ENCODE measurements around the gene SULF2. TPM values are rescaled to one million over a fixed set of nuclear protein-coding genes. Genes with fewer than 3 reads are reported as not detected.

SULF2 gene
- total RNA-seq, 2 donors from 2014 or later = 4.2 to 6.5 TPM

- no peak for DNase-seq
- H3K9me3 ChIP-seq (ENCODE audit: control insufficient read depth, low read length, poor library complexity, severe bottlenecking) = no peaks in the 10 kb centered on the region
- Mint-ChIP-seq H3K27ac (no peak overlapping the region), H3K4me3 (no peak overlapping the region), H3K36me3 (ENCODE audit: low read depth) (peaks cover 4% of the 10 kb centered on the region), H3K27me3 (peaks cover 70% of the 10 kb centered on the region), H3K4me1 (peaks cover 2% of the 10 kb centered on the region)
- no peak for ATAC-seq
Measured at GRCh38 chr20:47708953-47709833, 76.1 kb downstream of the SULF2 start.

DNA sequence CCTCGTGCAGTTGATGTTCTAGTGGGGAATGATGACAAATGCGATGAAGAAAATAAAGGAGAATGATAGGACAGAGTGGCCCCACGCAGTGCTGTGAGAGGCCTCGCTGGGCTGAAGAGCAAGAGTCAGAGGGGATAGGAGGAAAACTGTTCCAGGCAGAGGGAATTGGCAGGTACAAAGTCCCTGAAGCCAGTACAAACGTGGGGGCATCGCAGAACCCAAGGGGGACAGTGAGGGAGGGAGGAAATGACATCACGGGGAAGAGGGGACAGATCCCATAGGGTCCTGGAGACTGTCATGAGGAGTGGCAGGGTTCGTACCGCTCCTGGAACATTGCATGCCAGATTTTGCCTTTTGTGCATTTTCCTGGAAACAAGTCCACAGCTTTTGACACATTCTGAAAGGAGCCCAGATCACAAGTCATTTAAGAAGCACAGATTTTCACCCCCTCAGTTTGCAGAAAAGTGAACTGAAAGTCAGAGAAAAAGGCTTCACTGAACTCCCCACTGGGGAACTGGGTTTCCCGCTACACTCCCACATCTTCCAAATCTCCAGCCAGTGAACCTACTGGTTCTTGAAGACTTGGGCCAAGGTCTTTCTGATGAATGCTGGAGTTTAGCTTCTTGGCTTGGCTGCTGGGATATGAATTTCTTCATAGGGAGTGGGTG, 77.0 kb downstream of the SULF2 start:
- H3K4me3 Mint-ChIP-seq = no peak overlapping the region
- H3K27ac Mint-ChIP-seq = no peak overlapping the region
- DNase-seq = no peak
- peaks cover 4% of the 10 kb centered on the region for H3K36me3 Mint-ChIP-seq (ENCODE audit: low read depth)
- peaks cover 68% of the 10 kb centered on the region for H3K27me3 Mint-ChIP-seq
- ATAC-seq = no peak
- H3K9me3 ChIP-seq (ENCODE audit: control insufficient read depth, low read length, poor library complexity, severe bottlenecking) = no peaks in the 10 kb centered on the region
- peaks cover 2% of the 10 kb centered on the region for H3K4me1 Mint-ChIP-seq

- H3K4me3 Mint-ChIP-seq = no peak overlapping the region
Measured at GRCh38 chr20:47706345-47706744, 78.9 kb downstream of the SULF2 start.

DNA sequence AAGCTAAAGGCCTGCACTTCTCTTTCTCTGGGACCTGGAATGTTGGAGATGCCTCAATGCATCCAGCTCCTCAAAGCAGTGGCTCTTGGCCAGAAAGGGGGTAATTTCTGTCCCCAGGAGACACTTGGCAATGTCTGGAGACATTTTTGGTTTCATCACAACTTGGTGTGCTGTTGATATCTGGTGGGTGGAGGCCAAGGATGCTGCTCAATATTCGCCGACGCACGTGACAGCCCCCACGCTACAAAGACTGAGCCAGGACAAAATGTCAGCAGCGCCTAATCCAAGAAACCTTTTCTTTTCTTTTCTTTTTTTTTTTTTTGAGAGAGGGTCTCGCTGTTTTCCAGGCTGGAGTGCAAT, 79.8 kb downstream of the SULF2 start:
- ATAC-seq (no peak), DNase-seq (no peak)
- H3K9me3 ChIP-seq (ENCODE audit: control insufficient read depth, low read length, poor library complexity, severe bottlenecking) = no peaks in the 10 kb centered on the region
- Mint-ChIP-seq H3K27me3 (peaks cover 56% of the 10 kb centered on the region), H3K4me3 (no peak overlapping the region), H3K36me3 (ENCODE audit: low read depth) (peaks cover 4% of the 10 kb centered on the region), H3K4me1 (peaks cover 2% of the 10 kb centered on the region), H3K27ac (no peak overlapping the region)

More at GRCh38 chr20:47706345-47706744, 78.9 kb downstream of the SULF2 start:
- Mint-ChIP-seq H3K4me1 (peaks cover 2% of the 10 kb centered on the region), H3K36me3 (ENCODE audit: low read depth) (peaks cover 4% of the 10 kb centered on the region), H3K27me3 (peaks cover 58% of the 10 kb centered on the region), H3K27ac (no peak overlapping the region)
- H3K9me3 ChIP-seq (ENCODE audit: control insufficient read depth, low read length, poor library complexity, severe bottlenecking) = no peaks in the 10 kb centered on the region
- ATAC-seq (no peak), DNase-seq (no peak)

DNA sequence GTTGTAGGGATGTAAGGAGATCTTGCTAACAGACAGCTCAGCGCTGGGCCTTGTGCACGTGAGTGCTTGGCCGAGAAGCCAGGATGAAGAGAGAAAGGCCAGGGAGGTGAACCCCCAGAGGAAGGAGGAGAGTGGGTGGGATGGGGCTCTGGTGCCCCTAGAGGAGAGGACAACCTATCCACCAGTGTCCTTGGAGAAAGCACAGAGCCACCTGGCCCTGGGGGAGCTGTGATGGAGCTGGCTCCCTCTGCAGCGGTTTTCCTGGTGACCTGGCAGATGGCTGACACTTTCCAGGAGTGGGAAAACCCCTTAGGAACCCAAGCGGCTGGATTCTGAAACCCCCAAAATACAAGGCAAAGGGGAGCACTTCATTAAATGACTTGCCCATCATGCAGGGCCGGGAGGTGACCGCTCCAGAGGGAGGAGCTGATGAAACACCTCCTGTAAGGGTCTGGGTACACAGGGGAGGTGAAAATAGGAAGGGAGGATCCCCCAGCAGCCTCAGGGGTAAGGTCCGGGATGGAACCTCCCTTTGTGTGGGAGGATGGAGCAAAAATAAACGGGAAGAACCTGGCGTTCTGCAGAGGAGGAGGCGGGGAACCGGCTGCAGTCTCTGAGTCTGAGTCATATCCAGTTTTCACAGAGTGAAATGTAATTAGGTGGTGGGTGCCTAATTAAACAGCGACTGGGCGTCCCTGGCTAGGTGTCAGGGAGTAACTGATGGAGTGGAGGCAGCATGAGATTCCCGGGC, 80.4 kb downstream of the SULF2 start:
- H3K36me3 Mint-ChIP-seq (ENCODE audit: low read depth) = peaks cover 4% of the 10 kb centered on the region
- DNase-seq = no peak
- H3K27me3 Mint-ChIP-seq = peaks cover 51% of the 10 kb centered on the region
- H3K9me3 ChIP-seq (ENCODE audit: control insufficient read depth, low read length, poor library complexity, severe bottlenecking) = no peaks in the 10 kb centered on the region
- H3K4me1 Mint-ChIP-seq = peaks cover 2% of the 10 kb centered on the region
- H3K4me3 Mint-ChIP-seq = no peak overlapping the region
- ATAC-seq = no peak
- H3K27ac Mint-ChIP-seq = no peak overlapping the region

GRCh38 chr20:47703748-47704147, 81.5 kb downstream of the SULF2 start:
- ATAC-seq = no peak
- no peak for DNase-seq
- H3K9me3 ChIP-seq (ENCODE audit: control insufficient read depth, low read length, poor library complexity, severe bottlenecking) = no peaks in the 10 kb centered on the region
- Mint-ChIP-seq H3K4me1 (peaks cover 2% of the 10 kb centered on the region), H3K4me3 (no peak overlapping the region), H3K27me3 (peaks cover 39% of the 10 kb centered on the region), H3K36me3 (ENCODE audit: low read depth) (peaks cover 4% of the 10 kb centered on the region), H3K27ac (no peak overlapping the region)

- no peak for ATAC-seq
- Mint-ChIP-seq H3K36me3 (ENCODE audit: low read depth) (peaks cover 4% of the 10 kb centered on the region), H3K4me3 (no peak overlapping the region), H3K27me3 (peaks cover 25% of the 10 kb centered on the region), H3K4me1 (peaks cover 2% of the 10 kb centered on the region), H3K27ac (no peak overlapping the region)
- DNase-seq = no peak
- H3K9me3 ChIP-seq (ENCODE audit: control insufficient read depth, low read length, poor library complexity, severe bottlenecking) = no peaks in the 10 kb centered on the region
Measured at GRCh38 chr20:47701612-47702011, 83.7 kb downstream of the SULF2 start.

DNA sequence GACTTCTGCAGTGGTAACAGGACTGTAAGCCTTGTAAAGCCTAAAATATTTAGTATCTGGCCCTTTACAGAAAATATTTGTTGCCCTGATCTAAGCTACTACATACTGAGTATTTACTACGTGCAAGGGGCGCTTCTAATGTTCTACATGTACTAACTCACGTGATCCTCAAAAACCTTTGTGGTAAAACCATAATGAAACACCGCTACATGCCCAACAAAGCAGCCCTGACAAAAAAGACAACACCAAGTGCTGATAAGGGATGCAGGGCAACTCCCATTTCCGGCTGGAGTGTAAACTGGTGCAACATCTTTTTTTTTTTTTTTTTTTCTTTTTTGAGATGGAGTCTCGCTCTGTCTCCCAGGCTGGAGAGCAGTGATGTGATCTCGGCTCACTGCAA, 85.0 kb downstream of the SULF2 start:
- no peak overlapping the region for H3K4me3 Mint-ChIP-seq
- no peaks in the 10 kb centered on the region for H3K9me3 ChIP-seq (ENCODE audit: control insufficient read depth, low read length, poor library complexity, severe bottlenecking)
- DNase-seq (no peak), ATAC-seq (no peak)
- H3K27ac Mint-ChIP-seq = no peak overlapping the region
- peaks cover 18% of the 10 kb centered on the region for H3K27me3 Mint-ChIP-seq
- peaks cover 4% of the 10 kb centered on the region for H3K4me1 Mint-ChIP-seq
- H3K36me3 Mint-ChIP-seq (ENCODE audit: low read depth) = peaks cover 4% of the 10 kb centered on the region

DNA sequence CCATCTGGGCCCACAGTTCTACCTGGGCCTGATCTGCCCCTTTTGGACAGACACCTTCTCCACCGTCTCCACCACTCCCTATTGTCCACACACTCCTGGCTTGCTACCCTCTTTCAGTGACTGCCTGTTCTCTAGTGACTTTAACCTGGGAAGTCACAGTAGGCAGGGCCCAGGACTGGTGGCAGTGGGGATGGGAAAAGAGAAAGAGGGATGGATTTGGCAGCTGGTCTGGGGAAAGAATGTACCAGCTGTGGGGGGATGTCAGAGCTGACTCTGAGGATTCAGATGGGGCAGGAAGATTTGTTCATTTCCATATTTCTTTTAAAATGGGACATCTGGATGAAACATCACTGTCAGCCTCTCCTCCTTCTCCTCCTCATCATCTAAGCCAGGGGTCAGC, 85.5 kb downstream of the SULF2 start:
- peaks cover 3% of the 10 kb centered on the region for H3K4me1 Mint-ChIP-seq
- DNase-seq (no peak), ATAC-seq (no peak)
- peaks cover under 1% of the 10 kb centered on the region for H3K36me3 Mint-ChIP-seq (ENCODE audit: low read depth)
- no peaks in the 10 kb centered on the region for H3K9me3 ChIP-seq (ENCODE audit: control insufficient read depth, low read length, poor library complexity, severe bottlenecking)
- H3K4me3 Mint-ChIP-seq = no peak overlapping the region
- peaks cover 15% of the 10 kb centered on the region for H3K27me3 Mint-ChIP-seq
- H3K27ac Mint-ChIP-seq = no peak overlapping the region

GRCh38 chr20:47698142-47698541, 87.1 kb downstream of the SULF2 start:
- DNase-seq (no peak), ATAC-seq (no peak)
- no peak overlapping the region for H3K27ac Mint-ChIP-seq
- H3K27me3 Mint-ChIP-seq = peaks cover 12% of the 10 kb centered on the region
- H3K9me3 ChIP-seq (ENCODE audit: control insufficient read depth, low read length, poor library complexity, severe bottlenecking) = no peaks in the 10 kb centered on the region
- no peaks in the 10 kb centered on the region for H3K36me3 Mint-ChIP-seq (ENCODE audit: low read depth)
- no peak overlapping the region for H3K4me3 Mint-ChIP-seq
- peaks cover 3% of the 10 kb centered on the region for H3K4me1 Mint-ChIP-seq

GRCh38 chr20:47696856-47697255, 88.4 kb downstream of the SULF2 start:
- Mint-ChIP-seq H3K4me1 (peaks cover 3% of the 10 kb centered on the region), H3K27me3 (peaks cover 18% of the 10 kb centered on the region), H3K36me3 (ENCODE audit: low read depth) (no peaks in the 10 kb centered on the region), H3K4me3 (no peak overlapping the region), H3K27ac (no peak overlapping the region)
- ATAC-seq (no peak), DNase-seq (no peak)
- H3K9me3 ChIP-seq (ENCODE audit: control insufficient read depth, low read length, poor library complexity, severe bottlenecking) = no peaks in the 10 kb centered on the region

DNA sequence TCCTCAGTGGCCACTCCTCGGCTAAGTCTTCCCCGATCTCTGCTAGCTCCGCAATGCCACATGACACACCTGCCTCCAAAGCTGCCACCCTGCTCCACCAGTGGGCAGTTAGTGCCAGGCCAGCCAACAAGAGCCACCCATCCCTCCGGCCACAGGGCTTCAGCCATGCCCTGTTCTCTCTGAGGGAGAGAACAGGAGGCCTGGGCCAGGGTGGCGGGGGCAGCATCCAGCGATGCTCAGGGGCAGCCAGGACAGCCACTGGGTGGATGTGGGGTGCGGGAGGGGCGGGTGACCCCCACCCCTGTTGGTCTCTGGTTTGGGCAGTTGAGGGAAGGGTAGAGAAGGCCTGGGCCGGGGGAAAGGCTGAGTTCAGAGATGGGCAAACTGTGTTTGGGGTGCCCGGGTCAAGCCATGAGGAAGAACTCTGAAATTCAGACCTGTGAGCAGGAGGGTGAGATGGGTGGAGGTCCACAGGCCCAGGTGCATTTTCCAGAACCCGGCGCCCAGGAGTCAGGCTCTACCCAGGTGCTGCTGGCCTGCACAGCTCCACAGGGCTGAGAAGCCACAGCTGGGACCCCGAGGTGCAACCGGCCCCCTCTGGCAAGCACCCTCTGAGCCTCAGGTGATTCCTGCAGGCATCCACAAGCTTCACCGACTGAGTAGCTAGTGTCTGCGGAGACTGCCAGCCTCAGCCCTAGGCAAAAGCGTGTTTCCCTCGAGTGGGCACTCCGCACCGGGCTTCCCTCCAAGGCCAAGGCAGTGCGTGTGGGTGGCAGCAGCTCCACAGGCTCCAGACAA, 91.1 kb downstream of the SULF2 start:
- H3K9me3 ChIP-seq (ENCODE audit: control insufficient read depth, low read length, poor library complexity, severe bottlenecking) = no peaks in the 10 kb centered on the region
- ATAC-seq (no peak), DNase-seq (no peak)
- Mint-ChIP-seq H3K36me3 (ENCODE audit: low read depth) (peaks cover 3% of the 10 kb centered on the region), H3K27me3 (peaks cover 17% of the 10 kb centered on the region), H3K4me3 (no peak overlapping the region), H3K27ac (no peak overlapping the region), H3K4me1 (peaks cover 3% of the 10 kb centered on the region)

- no peak overlapping the region for H3K27ac Mint-ChIP-seq
- H3K27me3 Mint-ChIP-seq = peaks cover 26% of the 10 kb centered on the region
Measured at GRCh38 chr20:47691625-47692024, 93.7 kb downstream of the SULF2 start.

More at GRCh38 chr20:47691625-47692024, 93.7 kb downstream of the SULF2 start:
- H3K4me3 Mint-ChIP-seq = no peak overlapping the region
- no peaks in the 10 kb centered on the region for H3K9me3 ChIP-seq (ENCODE audit: control insufficient read depth, low read length, poor library complexity, severe bottlenecking)
- peaks cover 8% of the 10 kb centered on the region for H3K4me1 Mint-ChIP-seq
- H3K36me3 Mint-ChIP-seq (ENCODE audit: low read depth) = peaks cover 8% of the 10 kb centered on the region
- DNase-seq (no peak), ATAC-seq (no peak)
